OCI-LY1 (cell line): ENCODE data around the gene REXO4.

ENCODE experiments used
- EZH2 ChIP-seq: fragments of 200-600 bp; sonication (generic), shearing (Covaris generic); IDR thresholded peaks from 2 replicates; pipeline ENCODE4 v1.8.0; 2017; ENCODE audit warnings: borderline replicate concordance, mixed run types, mild to moderate bottlenecking, antibody characterized with exemption, low read length, moderate library complexity, mixed read lengths
- TF ChIP-seq, protein P1 (sequence below): fragments of 200-600 bp; sonication (generic), shearing (Covaris generic); IDR thresholded peaks from 2 replicates; pipeline ENCODE4 v1.5.1; 2017; ENCODE audit warnings: mild to moderate bottlenecking, antibody characterized with exemption, low read length, moderate library complexity, mixed read lengths

DNA sequence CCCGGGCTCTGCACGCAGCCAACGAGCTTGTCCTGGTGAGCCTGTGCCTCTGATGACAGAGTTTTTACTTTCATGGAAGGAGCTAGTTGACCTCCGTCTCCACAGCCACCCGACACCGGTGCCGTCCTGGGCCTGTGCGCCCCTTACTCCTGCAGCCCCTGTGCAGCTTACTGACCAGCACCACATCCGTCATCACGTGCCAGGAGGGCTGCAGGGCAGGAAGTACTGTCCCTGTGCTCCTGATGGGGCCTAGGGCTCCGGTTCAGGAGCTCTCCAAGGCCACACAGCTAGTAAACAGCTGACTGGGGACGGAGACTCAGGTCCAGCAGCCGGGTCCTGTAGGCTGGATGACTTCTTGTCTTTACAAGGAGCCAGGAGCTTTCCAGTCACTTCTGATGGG, 31.5 kb downstream of the REXO4 start:
- TF ChIP-seq, protein P1, sequence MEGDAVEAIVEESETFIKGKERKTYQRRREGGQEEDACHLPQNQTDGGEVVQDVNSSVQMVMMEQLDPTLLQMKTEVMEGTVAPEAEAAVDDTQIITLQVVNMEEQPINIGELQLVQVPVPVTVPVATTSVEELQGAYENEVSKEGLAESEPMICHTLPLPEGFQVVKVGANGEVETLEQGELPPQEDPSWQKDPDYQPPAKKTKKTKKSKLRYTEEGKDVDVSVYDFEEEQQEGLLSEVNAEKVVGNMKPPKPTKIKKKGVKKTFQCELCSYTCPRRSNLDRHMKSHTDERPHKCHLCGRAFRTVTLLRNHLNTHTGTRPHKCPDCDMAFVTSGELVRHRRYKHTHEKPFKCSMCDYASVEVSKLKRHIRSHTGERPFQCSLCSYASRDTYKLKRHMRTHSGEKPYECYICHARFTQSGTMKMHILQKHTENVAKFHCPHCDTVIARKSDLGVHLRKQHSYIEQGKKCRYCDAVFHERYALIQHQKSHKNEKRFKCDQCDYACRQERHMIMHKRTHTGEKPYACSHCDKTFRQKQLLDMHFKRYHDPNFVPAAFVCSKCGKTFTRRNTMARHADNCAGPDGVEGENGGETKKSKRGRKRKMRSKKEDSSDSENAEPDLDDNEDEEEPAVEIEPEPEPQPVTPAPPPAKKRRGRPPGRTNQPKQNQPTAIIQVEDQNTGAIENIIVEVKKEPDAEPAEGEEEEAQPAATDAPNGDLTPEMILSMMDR, result no peak
- no peak for TF ChIP-seq EZH2
